ENCODE results near the gene ZNF576.
A peak's percentile ranks its signal among the peaks of the same experiment; 100 is the strongest.

ZNF576 gene

DNA sequence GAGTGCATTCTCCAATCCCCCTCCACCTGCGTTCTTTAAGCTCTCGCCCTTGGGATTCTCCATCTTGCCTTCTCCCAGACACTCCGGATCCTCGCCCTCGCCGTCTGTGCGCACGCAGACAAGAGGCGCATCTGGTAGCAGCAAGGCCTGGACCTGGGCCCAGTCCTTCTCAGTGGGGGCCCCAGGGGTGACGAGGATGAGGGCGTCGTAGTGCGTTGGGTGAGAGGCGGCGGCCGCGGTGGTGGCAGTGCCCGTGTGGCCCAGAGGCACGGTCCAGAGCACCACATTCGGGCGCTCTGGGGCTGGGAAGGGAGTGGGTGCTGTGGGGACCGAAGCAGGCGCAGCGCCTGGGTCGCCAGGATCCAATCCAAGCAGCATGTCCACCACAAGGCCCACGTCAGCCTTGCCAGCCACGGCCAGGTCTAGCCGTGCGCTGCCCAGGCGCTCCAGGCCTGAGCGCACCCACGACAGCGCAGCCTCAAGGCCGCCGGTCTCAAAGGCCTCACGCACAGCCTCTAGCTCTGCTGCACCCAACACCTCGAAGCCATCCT is 3.5 kb upstream of the ZNF576 start:
- ChIA-PET CTCF (interaction anchor here (1.6 to 6.1 kb wide), 4 partner anchors 19 to 146 kb away, joined by 5 to 60 read pairs (median 20); no protein-coding TSS in a partner anchor), POLR2A (no interaction called here)
- TF ChIP-seq CTCF (IDR thresholded peaks at IDR 0.05; ENCODE audit: control extremely low read depth, extremely low read depth, low read depth, missing control alignments): no peak
- DNase-seq (ENCODE audit: extremely low spot score): no peak

DNA sequence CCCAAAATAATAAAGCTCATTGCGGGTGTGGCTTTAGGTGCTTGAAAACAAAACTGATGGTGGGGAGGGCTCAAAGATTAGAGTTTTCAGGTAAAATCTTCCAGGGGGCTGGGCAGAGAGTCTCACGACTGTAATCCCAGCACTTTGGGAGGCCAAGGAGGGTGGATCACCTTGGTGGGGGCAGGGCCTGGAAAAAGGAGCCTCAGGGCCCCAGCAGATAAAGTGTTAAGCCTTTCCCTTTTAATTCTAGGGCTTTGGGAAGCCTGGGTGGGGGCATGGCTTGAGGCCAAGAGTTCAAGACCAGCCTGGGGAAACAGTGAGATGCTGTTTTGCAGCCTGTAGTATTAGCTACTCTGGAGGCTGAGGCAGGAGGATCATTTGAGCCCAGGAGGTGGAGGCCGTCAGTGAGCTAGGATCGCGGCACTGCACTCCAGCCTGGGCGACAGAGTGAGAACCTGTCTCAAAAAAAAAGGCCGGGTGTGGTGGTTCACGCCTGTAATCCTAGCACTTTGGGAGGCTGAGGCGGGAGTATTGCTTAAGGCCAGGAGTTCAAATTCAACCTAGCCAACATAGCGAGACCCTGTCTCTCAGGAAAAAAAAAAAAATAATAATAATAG is 2.2 kb upstream of the ZNF576 start:
- POLR2A ChIA-PET: interaction anchor here (0.8 to 1.0 kb wide), 2 partner anchors 19 to 74 kb away, joined by 3 read pairs; partner anchors contain the start of genes PINLYP and XRCC1
- DNase-seq (ENCODE audit: extremely low spot score): no peak
- no peak for TF ChIP-seq CTCF (IDR thresholded peaks at IDR 0.05; ENCODE audit: control extremely low read depth, extremely low read depth, low read depth, missing control alignments)
- CTCF ChIA-PET: interaction anchor here (0.7 to 6.1 kb wide), 30 partner anchors 8 to 163 kb away, joined by 3 to 60 read pairs (median 4); partner anchors contain the start of genes PHLDB3, XRCC1 and ZNF575

DNA sequence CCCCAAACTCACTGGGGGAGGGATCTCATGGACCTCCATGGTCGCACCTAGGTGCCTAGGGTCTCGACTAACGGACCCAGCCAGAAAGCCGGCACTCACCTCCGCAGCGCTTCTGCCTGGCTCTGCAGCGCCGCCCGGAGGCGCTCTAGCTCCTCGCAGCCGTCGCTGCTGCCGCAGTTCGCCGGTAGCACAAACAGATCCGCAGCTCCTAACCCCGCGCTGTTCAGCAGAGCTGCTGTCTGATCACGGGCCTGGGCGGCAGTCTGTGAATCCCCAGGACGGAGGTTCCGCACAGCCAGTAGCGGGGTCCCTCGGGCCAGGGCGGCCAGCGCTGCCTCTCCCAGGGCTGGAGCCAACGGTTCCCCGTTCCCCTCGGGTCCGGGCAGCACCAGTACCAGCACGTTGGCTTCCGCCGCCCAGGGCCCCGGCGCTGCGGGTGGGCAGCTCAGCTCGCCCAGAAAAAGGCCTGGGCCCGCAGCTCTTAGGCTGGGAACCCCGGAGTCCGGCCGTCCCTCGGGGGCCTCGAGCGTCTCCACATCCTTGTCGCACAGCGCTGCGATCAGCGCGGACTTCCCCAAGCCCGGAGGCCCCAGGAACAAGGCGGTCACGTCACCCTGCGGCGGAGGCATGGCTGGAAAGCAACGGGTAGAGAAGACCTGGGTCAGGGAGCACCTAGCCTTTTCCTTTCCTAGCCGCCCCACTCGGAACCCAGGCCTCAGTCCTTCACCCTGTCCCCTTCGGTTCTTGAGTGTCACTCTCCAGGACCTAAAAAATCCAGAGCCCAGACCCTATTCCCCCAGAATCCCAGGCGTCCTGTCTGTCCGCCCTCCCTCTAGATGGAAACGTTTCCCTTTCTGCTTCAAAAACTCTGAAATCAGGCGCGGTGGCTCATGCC is 1.4 kb upstream of the ZNF576 start:
- DNase-seq (ENCODE audit: extremely low spot score): peak; percentile 65
- CTCF ChIA-PET: interaction anchor here (0.6 to 6.1 kb wide), 31 partner anchors 8 to 164 kb away, joined by 3 to 60 read pairs (median 4); partner anchors contain the start of genes PHLDB3, XRCC1 and ZNF575
- POLR2A ChIA-PET: interaction anchor here (0.8 to 1.1 kb wide), 3 partner anchors 19 to 73 kb away, joined by 3 to 4 read pairs (median 3); partner anchors contain the start of genes PINLYP and XRCC1
- TF ChIP-seq CTCF (IDR thresholded peaks at IDR 0.05; ENCODE audit: control extremely low read depth, extremely low read depth, low read depth, missing control alignments): peak; percentile 99

DNA sequence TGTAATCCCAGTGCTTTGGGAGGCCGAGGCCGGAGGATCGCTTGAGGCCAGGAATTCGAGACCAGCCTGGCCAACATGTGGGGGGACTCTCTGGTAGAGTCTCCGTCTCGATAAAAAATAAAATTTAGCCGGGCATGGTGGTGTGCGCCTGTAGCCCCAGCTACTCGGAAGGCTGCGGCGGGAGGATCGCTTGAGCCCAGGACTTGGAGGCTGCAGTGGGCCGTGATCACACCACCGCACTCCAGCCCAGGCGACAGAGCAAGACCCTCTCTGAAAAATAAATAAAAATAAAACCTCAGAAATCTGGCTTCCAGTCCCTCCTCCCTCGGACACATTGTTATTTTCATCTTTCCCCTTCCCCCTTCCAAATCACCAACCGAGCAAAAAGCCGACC is 793 bp upstream of the ZNF576 start:
- no peak for DNase-seq (ENCODE audit: extremely low spot score)
- POLR2A ChIA-PET: interaction anchor here (0.6 to 1.4 kb wide), 7 partner anchors 10 to 170 kb away, joined by 3 to 6 read pairs (median 4); no protein-coding TSS in a partner anchor
- CTCF ChIA-PET: interaction anchor here (0.6 to 6.1 kb wide), 15 partner anchors 9 to 214 kb away, joined by 3 to 60 read pairs (median 8); partner anchors contain the start of genes XRCC1 and ZNF575
- no peak for TF ChIP-seq CTCF (IDR thresholded peaks at IDR 0.05; ENCODE audit: control extremely low read depth, extremely low read depth, low read depth, missing control alignments)

- TF ChIP-seq CTCF (IDR thresholded peaks at IDR 0.05; ENCODE audit: control extremely low read depth, extremely low read depth, low read depth, missing control alignments): no peak
- ChIA-PET CTCF (interaction anchor here (0.6 to 6.1 kb wide), 7 partner anchors 9 to 1233 kb away, joined by 3 to 60 read pairs (median 9); partner anchors contain the start of gene ZNF575), POLR2A (interaction anchor here (1.3 to 1.4 kb wide), 2 partner anchors 8 to 10 kb away, joined by 3 to 6 read pairs; no protein-coding TSS in a partner anchor)
- no peak for DNase-seq (ENCODE audit: extremely low spot score)
Measured at GRCh38 chr19:43596842-43597461, 557 bp downstream of the ZNF576 start.

Measured in GM10248 (cell line).